GM21423 (cell line): ENCODE measurements around the gene MICAL3.

ENCODE experiments used
- ATAC-seq: cut with Tn5 transposase; IDR thresholded peaks from one replicate; pipeline ENCODE4 v1.9.1; 2021; ENCODE audit warnings: mild to moderate bottlenecking, moderate library complexity; ENCODE audit not compliant: unreplicated experiment

Gene MICAL3

GRCh38 chr22:17804331-17805080 is 219.9 kb downstream of the MICAL3 start:
- ATAC-seq, result no peak

DNA sequence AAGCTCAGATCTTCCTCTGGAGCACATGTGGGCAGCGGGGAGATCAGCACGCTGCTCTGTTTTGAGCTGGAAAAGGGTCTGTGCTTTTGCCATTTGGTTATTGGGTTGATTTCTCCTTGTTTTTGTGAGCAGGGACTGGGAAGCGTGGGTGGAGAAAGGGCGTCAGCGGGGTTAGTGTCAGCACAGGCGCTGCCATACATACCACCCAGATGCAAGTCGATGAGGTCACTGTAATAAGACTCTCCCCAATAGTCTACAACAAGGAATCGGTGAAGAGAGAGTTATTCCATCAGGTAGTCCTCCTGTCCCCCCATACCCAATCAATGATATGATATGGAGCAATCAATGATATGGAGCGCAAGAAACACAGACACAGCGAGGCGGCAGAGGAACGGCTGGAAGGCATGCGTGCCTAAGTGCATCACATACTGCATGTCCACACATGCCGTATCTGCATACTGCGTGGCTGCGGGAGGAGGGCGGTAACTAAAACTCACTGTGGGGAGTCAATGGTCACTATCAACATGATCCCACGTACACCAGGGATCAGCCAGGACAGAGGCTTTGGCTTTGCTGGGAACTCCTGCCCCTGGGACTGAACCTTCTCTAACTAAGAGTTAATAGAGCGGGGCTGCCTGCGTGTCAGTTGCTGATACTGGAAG is 220.6 kb downstream of the MICAL3 start:
- ATAC-seq, result no peak

- no peak for ATAC-seq
Measured at GRCh38 chr22:17802822-17803221, 221.5 kb downstream of the MICAL3 start.

GRCh38 chr22:17802411-17802810 is 221.9 kb downstream of the MICAL3 start:
- ATAC-seq, result no peak

GRCh38 chr22:17797721-17798559 is 226.4 kb downstream of the MICAL3 start:
- peak; percentile 42 for ATAC-seq

GRCh38 chr22:17796695-17797094 is 227.7 kb downstream of the MICAL3 start:
- no peak for ATAC-seq

GRCh38 chr22:17795661-17796548 is 228.5 kb downstream of the MICAL3 start:
- ATAC-seq, result no peak

DNA sequence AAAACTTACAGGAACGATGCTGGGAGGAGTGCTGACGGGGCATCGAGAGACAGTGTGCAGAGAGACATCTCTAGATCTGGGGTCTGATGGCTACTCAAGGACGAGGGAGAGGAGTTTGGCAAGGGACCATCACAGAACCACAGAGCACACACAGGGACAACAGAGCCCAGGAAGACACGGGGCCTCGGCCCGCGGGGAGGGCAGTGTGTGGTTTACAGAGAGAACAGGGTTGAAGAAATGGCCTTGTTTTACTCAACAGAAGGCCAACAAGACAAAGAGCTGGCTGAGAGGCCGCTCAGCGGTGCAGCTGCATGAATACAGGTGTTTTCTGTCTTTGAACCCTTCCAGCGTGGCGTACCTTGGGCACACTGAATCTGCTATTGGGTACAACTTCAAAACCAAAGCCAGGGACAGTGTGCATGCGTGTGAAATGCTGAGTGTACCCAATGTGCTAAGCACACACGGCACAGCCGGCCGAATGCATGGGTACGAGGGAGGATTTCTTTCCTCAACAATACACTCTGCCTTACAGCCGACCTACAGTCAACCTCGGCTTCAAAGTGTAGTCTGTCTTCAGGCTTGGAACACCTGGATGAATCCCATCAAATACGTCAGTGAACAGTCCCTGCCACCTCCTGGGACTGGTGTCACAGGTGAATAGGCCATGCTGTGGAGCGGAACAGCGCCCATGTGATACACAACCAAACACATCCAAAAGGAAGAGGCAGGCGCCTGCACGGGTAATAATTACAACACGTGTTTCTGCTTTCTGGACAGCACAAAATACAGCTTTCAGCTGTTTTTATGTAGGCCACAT is 229.4 kb downstream of the MICAL3 start:
- no peak for ATAC-seq

GRCh38 chr22:17792854-17793434 is 231.4 kb downstream of the MICAL3 start:
- ATAC-seq, result no peak

DNA sequence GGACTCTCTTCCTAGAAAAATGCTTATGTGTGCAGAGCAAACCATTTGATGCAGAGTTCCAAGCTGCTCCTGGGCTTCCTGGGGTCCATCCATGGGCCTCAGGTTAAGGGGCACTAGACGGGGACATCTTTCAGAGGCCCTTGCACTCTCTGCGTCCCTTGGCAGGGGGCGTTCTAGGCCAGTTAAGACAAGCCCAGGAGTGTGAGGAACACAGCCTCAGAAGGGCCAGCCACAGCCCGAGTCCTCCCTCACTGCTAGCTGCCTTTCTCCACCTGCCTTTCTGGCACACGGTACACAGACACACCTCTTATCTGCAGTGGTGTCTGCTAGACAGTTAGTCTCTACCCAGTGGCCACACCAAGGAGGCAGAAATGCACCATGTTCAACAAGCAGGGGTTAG is 232.1 kb downstream of the MICAL3 start:
- ATAC-seq, result no peak

- no peak for ATAC-seq
Measured at GRCh38 chr22:17791196-17791595, 233.2 kb downstream of the MICAL3 start.

- ATAC-seq, result no peak
Measured at GRCh38 chr22:17789379-17790200, 234.8 kb downstream of the MICAL3 start.

DNA sequence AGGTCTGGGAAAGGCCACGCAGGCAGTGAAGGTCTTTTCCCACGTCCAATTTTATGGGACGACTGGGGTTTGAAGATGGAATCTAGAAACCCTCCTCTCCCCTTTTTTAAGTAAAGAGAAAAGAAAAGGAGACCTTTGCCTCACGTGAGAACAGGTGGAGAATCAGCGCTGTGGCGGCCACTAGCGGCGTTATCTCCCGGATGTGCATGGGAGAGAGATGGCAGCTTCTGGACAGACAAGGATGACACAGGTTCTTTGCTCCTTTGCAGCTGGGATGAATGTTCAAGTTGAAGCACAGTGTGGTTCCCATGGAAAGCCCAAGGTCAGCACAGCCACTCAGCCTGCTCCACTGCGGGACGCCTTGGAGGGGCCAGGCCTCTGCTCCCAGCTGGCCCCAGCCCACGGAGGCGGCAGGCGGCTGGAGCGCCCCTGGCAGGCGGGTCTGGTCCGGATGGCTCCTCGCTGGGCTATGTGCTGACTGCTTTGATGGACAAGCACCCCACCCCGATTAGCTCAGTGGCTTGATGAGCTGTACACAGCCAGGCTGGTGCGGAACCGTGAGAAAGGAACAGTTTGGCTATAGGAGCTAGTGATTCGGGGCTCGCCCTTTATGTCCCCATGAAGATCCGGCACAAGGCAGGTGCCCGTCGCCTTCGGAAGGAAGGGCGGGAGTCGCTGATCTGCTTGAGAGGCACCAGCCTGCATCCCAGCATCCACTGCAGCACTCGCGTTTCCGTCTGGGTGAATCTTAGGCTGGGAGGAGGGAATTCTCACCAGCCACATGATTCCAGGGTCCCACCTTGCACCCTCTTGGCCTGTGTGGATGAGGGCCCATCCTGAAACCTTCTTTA is 235.6 kb downstream of the MICAL3 start:
- no peak for ATAC-seq

- no peak for ATAC-seq
Measured at GRCh38 chr22:17787716-17788330, 236.5 kb downstream of the MICAL3 start.

- ATAC-seq, result no peak
Measured at GRCh38 chr22:17787241-17787640, 237.1 kb downstream of the MICAL3 start.

DNA sequence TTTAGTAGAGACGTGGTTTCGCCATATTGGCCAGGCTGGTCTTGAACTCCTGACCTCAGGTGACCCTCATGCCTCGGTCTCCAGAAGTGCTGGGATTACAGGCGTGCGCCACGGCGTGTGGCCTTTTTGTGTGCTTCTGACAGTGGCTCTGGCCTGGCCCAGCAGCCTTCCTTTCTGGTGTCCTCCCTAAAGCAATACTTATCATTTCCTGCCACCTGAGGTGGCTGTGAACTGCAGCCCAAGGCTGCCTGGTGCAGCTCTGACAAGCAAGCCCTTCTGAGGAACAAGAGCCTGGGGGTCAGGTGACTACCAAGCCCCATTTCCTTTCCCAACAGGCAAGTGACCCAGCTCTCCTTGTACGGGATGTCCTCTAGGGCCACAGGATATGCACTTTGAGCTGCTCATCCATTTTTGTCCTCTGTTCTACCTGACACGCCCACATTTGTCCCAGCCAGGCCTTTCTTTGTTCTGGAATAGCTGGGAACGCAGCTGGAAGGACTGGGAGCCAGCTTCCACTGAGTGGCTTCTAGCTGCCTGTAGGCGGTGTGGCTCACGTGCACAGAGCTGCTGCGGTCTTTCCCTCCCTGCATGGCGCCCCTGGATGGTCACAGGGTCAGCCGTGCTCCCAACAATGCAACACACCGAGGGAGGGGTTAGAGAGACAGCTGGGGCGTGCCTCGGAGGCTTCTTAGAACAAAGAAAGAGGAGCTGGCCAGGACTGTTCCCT is 237.8 kb downstream of the MICAL3 start:
- no peak for ATAC-seq
